IPS DF 6.9 (cell line): Measurements from ENCODE around the gene FNDC5.

Source experiments
- DNase-seq: peaks from one replicate; pipeline ENCODE4 v3.0.0-alpha.2; 2013; ENCODE audit warnings: low read depth, low spot score
- H3K27ac ChIP-seq: one replicate; pipeline ENCODE4 v1.5.1; 2013; ENCODE audit warnings: low read length, control low read depth
- H3K27me3 ChIP-seq: 2 replicates; pipeline ENCODE4 v1.6.1; 2013; ENCODE audit warnings: mild to moderate bottlenecking, low read length; ENCODE audit not compliant: control insufficient read depth, insufficient read depth
- H3K36me3 ChIP-seq: 2 replicates; pipeline ENCODE4 v1.6.1; 2013; ENCODE audit warnings: low read length; ENCODE audit not compliant: control insufficient read depth, insufficient read depth
- H3K4me1 ChIP-seq: 2 replicates; pipeline ENCODE4 v1.6.1; 2013; ENCODE audit warnings: low read length; ENCODE audit not compliant: control insufficient read depth, insufficient read depth
- H3K4me3 ChIP-seq: 2 replicates; pipeline ENCODE4 v1.5.1; 2013; ENCODE audit warnings: mild to moderate bottlenecking, low read length
- H3K9me3 ChIP-seq: 2 replicates; pipeline ENCODE4 v1.6.1; 2013; ENCODE audit warnings: low read length, inconsistent platforms; ENCODE audit not compliant: control insufficient read depth, insufficient read depth
- WGBS: extraction: QIAGEN DNeasy Blood & Tissue Kit; methylation state at CpG from one replicate; pipeline ENCODE4 v1.1.7; 2013; ENCODE audit warnings: mixed read lengths, missing lambda C conversion rate; ENCODE audit not compliant: insufficient read length, insufficient coverage; 5-methylcytosine and 5-hydroxymethylcytosine counted together

Gene FNDC5

DNA sequence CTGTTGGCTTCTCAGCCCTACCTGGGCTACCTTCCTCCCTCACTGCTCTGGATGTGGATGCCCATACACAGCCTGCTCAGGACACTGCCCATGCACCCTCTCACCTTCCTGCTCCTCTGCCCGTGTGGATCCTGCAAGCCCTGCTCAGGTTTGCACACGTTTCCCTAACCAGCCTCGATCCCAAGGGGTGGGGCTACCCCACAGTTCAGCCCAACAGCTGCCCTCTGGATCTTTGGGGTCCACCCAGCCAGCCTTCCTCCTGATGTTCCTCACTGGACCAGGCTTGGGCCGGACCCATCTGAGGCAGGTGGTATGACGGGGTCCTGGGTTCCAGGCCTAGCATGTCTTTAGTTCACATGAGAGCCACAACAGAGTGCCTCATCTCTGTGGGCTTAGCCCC, 25.7 kb upstream of the FNDC5 start:
- no CpG with 5 or more reads among the region's 5 CpGs for WGBS
- no peaks in the 10 kb centered on the region for H3K9me3 ChIP-seq
- H3K27ac ChIP-seq, result no peak overlapping the region
- no peak overlapping the region for H3K4me3 ChIP-seq
- no peak for DNase-seq
- peaks cover 4% of the 10 kb centered on the region; the same call in 1 of the 2 replicates for H3K4me1 ChIP-seq
- H3K27me3 ChIP-seq, result peaks cover 11% of the 10 kb centered on the region
- no peaks in the 10 kb centered on the region for H3K36me3 ChIP-seq

DNA sequence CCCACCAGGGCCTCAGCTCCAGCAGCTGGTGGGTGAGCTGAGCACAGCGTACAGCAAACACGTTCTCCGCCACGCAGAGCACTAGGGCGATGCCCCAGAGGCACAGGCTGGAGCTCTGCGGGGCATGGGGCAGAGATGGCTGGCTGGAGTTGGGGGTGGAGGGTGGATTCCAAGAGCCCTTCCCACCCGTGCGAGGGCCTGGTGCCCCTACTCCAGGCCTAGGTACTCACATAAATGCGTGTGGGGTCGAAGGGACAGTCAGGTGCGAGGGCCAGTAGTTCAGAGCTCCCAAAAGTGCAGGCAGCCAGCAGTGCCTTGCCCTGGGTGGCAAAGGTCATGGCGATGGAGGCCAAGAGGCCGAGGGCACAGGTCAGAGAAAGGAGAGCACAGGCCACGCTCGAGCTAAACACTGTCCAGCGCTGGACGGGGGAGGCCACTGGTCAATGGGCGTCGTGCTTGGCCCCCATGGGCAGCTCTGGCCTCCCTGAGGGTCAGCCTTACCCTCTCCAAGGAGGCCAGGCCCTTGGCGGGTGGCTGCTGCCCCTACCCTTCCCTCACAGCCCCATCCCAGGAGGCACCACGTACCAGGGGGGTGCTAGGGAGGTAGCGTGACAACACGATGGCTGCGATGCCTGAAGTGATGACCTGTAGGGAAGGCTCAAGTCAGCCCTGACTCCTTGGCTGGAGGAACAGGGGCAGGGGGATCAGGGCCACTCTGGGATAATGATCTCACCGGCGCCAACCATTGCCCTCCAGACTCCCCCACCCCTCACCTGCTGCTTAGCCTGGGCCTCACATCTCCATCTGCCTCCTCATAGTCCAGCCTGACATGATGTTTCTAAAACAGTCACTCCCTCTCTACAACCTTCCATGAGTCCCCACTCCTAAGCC, 24.9 kb upstream of the FNDC5 start:
- Histone ChIP-seq H3K36me3 (no peaks in the 10 kb centered on the region), H3K27me3 (peaks cover 8% of the 10 kb centered on the region), H3K27ac (no peak overlapping the region), H3K9me3 (no peaks in the 10 kb centered on the region), H3K4me1 (peaks cover 4% of the 10 kb centered on the region; the same call in 1 of the 2 replicates), H3K4me3 (no peak overlapping the region)
- no peak for DNase-seq
- WGBS, result no CpG with 5 or more reads among the region's 26 CpGs

DNA sequence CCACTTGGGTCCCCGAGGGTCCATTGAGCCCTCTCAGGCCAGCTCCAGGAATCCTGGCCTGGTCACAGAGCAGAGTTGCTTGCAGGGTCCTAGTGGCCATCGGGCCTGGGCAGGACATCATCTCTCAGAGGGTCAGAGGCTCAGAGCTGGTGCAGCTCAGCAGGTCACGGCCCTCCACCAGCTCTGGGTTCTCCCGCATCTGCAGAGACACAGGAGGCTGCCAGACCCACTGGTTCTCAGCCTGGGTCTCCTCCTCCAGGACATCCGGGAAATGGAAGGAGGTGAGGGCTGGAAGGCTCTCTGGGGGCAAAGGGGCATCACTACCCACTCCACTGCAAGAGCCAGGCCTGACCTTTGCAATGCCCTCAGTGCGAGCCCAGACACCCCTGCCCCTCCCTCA, 24.0 kb upstream of the FNDC5 start:
- Histone ChIP-seq H3K27me3 (peaks cover under 1% of the 10 kb centered on the region; the same call in 1 of the 2 replicates), H3K4me1 (peaks cover 4% of the 10 kb centered on the region; the same call in 1 of the 2 replicates)

DNA sequence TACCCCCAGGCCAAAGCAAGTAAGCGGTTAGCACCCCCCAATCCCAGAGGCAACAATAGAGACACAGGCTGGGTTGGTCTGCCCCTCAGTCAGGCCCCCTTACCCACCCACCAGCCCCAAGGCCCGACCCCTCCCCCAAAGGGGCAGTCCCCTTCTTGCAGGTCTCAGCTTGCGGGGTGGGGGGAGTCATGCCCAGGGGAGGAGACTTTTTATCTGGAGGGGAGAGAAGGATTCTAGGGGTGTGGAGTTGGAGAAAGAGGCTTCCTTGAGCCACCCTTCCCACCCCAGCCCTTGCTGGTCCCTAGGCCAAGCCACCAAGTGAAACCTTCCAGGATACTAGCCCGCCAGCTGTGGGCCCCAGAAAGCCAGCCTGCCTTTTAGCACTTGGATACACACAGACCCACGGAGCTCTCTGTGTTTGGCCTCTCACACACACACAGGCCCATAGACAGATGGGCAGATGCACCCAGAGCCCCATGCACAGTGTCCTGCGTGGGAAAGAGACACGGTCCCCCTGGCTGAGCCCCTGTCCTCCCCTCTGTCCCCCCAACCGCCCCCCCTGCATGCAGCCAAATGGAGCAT, 23.4 kb upstream of the FNDC5 start:
- no CpG with 5 or more reads among the region's 8 CpGs for WGBS
- no peaks in the 10 kb centered on the region; the same call in 1 of the 2 replicates for H3K27me3 ChIP-seq
- H3K4me1 ChIP-seq, result peaks cover 4% of the 10 kb centered on the region; the same call in 1 of the 2 replicates
- DNase-seq, result no peak
- no peaks in the 10 kb centered on the region for H3K36me3 ChIP-seq
- no peak overlapping the region for H3K27ac ChIP-seq
- H3K9me3 ChIP-seq, result no peaks in the 10 kb centered on the region
- H3K4me3 ChIP-seq, result peak overlapping the region; percentile 33; the same call in 1 of the 2 replicates

More for the DNA sequence above, 24.0 kb upstream of the FNDC5 start:
- WGBS, result no CpG with 5 or more reads among the region's 6 CpGs
- DNase-seq, result no peak
- Histone ChIP-seq H3K9me3 (no peaks in the 10 kb centered on the region), H3K4me3 (no peak overlapping the region), H3K27ac (no peak overlapping the region), H3K36me3 (no peaks in the 10 kb centered on the region)

DNA sequence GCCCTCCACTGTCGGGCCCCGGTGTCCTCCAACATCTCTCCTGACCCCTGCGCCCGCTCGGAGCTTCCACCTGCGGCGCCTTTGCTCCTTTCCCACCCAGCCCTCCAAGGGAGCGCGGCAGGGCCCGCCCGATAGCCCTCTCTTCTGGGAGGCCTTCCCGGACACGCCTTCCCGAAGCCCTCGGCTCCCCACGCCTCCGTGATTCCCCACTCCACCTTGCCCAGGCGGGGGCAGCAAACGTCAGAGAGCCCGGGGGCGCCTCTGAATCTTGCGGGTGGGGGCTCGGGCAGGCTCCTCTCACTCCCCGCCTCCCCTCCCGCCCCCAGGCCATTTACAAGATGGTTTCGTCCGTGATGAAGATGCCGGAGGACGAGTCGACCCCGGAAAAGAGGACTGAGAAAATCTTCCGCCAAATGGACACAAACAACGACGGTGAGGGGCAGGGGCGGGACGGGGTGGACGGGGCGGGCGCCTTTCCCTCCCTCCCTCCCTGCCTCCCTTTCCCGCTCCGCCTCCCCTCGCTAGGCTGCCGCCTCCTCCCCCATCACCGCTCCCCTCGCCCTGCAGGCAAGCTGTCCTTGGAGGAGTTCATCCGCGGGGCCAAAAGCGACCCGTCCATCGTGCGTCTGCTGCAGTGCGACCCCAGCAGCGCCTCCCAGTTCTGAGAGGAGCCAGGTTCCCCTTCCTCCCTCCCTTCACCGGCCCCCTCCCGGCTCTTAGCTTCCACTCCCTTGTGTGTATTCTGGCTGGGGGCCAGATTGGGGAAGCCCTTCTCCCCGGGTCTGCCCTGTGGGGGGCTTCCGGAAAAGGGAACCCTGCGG, 22.7 kb upstream of the FNDC5 start:
- Histone ChIP-seq H3K27ac (no peak overlapping the region), H3K36me3 (no peaks in the 10 kb centered on the region), H3K27me3 (no peaks in the 10 kb centered on the region; the same call in 1 of the 2 replicates), H3K4me1 (peaks cover 4% of the 10 kb centered on the region; the same call in 1 of the 2 replicates), H3K4me3 (peak overlapping the region; percentile 33; the same call in 1 of the 2 replicates), H3K9me3 (no peaks in the 10 kb centered on the region)
- WGBS, result no CpG with 5 or more reads among the region's 58 CpGs
- no peak for DNase-seq

DNA sequence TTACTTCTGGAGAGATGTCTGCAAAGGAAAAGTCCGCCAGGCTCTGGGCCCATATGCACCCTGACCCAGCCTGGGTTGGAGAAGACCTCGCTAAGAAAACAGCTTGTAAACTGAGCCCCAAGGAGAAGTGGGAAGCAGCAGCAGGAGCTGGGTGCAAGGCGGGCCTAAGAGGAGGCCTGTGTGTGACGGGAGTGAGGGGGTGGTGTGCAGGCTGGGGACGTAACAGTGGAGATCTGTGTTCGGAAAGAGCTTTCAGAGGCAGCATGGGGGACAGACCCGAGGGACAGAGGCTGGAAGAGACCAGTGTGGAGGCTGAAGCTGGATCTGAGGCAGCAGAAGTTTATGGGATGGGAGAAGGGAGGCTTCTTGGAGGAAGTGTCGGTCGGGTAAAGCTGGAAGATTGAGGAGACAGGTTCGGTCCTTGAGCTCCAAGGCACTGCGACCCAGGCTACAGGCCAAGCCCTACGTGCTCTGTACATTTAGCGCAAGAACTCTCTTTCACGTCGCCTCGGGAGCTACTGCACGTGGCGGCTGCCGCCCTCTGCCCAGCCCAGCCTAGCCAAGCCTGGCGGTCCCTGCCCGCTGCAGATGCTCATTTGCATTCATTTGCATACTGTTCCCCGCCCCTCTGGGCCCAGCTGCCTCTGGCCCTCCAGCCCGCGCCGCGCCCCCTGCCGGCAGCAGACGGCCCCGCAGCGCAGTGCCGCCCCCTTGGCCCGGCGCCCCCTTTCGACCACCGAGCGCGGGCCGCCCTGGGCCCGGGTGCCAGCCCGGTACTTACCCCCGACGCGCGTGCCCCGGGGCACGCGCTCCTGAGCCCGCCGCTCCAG, 21.9 kb upstream of the FNDC5 start:
- WGBS, result no CpG with 5 or more reads among the region's 49 CpGs
- Histone ChIP-seq H3K4me1 (peaks cover 5% of the 10 kb centered on the region; the same call in 1 of the 2 replicates), H3K27me3 (no peaks in the 10 kb centered on the region; the same call in 1 of the 2 replicates), H3K27ac (no peak overlapping the region), H3K36me3 (no peaks in the 10 kb centered on the region), H3K4me3 (peak overlapping the region; percentile 33; the same call in 1 of the 2 replicates), H3K9me3 (no peaks in the 10 kb centered on the region)
- no peak for DNase-seq

DNA sequence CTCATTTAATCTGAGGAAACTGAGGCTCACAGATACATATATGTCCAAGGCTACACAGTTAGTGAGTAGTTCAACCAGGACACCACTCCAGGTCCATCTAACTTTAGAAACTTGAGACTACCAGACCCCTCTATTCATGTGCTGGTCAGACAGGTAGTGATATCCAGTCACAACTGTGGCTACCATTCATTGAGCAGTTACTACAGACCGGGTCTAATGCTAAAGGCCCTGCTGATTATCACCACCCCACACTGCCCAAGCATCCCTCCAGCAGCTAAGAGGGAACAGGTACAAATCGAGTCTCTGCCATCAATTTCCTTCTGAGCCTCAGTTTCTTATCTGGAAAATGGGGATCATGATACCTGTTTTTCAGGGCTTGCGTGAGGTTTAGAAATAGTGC, 20.9 kb upstream of the FNDC5 start:
- H3K27me3 ChIP-seq, result no peaks in the 10 kb centered on the region; the same call in 1 of the 2 replicates

DNA sequence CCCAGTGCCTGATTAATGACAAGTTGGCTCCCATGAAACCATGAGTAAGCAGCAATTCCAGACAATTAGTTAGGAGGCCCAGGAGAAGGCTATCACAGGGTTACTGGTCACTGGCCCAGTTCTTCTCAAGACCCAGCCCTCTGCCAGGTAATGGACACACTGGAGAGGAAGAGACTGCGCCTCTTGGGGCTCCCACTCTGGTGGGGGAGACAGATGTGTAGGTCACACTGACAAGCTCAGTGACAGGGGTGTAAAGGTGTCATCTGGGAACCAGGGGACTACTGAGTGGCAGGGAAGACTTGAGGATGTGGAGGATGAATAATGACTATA, 20.5 kb upstream of the FNDC5 start:
- no peaks in the 10 kb centered on the region for H3K9me3 ChIP-seq
- no peak for DNase-seq
- no peaks in the 10 kb centered on the region; the same call in 1 of the 2 replicates for H3K27me3 ChIP-seq
- H3K4me1 ChIP-seq, result peaks cover 5% of the 10 kb centered on the region; the same call in 1 of the 2 replicates
- no peak overlapping the region for H3K4me3 ChIP-seq
- no CpG with 5 or more reads among the region's 1 CpG for WGBS
- no peak overlapping the region for H3K27ac ChIP-seq
- no peaks in the 10 kb centered on the region for H3K36me3 ChIP-seq

More for the DNA sequence above, 20.9 kb upstream of the FNDC5 start:
- no peak for DNase-seq
- no peak overlapping the region for H3K4me3 ChIP-seq
- WGBS, result no CpG with 5 or more reads among the region's 3 CpGs
- no peaks in the 10 kb centered on the region for H3K9me3 ChIP-seq
- peaks cover 5% of the 10 kb centered on the region; the same call in 1 of the 2 replicates for H3K4me1 ChIP-seq
- H3K27ac ChIP-seq, result no peak overlapping the region
- no peaks in the 10 kb centered on the region for H3K36me3 ChIP-seq

DNA sequence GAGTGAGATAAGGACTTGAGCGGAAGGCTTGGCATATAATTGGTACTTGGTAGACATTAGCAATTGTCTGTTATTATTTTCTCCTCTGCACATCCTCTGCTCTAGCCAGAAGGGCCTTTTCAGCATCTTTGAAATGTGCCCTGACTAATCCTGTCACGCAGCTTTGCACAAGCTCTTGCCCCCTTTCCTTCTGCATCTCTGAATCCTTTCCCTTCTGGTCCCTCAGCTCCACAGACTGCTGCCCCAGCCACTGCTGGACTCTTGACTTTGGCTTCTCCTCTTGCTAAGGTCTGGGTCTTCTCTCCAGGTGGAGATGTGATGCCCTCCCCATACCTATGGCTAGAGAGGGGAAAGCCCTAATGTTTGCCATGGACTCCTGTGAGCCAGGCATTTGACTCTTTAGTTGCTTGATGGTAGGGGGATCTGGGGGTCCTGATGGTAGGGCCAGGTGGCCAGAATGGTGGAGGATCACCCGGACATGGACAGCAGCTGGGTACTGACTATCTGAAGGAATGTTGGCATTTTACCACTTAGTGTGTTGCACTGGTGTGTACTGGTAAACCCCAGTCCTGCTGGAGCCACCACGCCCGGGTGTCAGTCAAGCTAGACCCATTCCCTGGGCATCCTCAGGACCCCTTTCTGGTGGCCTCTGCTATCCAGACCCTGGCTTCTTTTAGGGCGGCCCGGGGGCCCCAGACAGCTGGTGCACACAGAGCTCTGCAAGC, 20.0 kb upstream of the FNDC5 start:
- no CpG with 5 or more reads among the region's 7 CpGs for WGBS
- DNase-seq, result no peak
- Histone ChIP-seq H3K4me3 (no peak overlapping the region), H3K4me1 (peaks cover 7% of the 10 kb centered on the region), H3K36me3 (no peaks in the 10 kb centered on the region), H3K27ac (no peak overlapping the region), H3K27me3 (no peaks in the 10 kb centered on the region; the same call in 1 of the 2 replicates), H3K9me3 (no peaks in the 10 kb centered on the region)
